Stimulated activated CD4-positive, alpha-beta T cell treated with anti-CD3 and anti-CD28 coated beads, Interleukin-1b, Interleukin-23, amount 100 ng/mL, for 48 hours (primary cell): ENCODE results near the gene PTPRD.
A peak's percentile ranks its signal among the peaks of the same experiment; 100 is the strongest.
"Not testable (repeated sequence)": the region's sequence is repeated elsewhere in the genome, so short reads cannot be mapped to it uniquely, and the experiment has no call there.

Experiments
- DNase-seq: peaks from one replicate; pipeline ENCODE4 v3.0.0-alpha.2; 2020

The PTPRD gene

GRCh38 chr9:9949978-9950377 is 662.8 kb downstream of the PTPRD start:
- DNase-seq = no peak

DNA sequence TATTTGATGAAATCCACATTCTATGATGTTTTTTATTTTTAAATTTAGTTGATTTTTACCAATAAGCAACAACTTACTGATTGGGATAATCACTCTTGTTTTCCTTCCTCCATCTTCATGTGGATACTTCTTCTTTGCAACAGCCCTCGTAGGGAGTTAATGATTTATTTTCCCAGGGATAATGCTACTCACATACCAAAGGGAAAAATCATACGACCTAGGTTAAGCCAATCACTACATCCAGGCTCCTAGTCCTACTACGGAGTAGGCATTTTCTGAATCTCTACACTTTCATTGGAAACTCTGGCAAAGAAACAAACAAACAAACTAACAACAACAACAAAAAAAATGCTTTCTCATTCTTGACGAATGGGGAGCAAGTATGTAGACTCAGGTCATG is 663.4 kb downstream of the PTPRD start:
- DNase-seq = no peak

GRCh38 chr9:9945966-9946365 is 666.8 kb downstream of the PTPRD start:
- no peak for DNase-seq

GRCh38 chr9:9942764-9943424 is 669.9 kb downstream of the PTPRD start:
- DNase-seq = peak; percentile 26

DNA sequence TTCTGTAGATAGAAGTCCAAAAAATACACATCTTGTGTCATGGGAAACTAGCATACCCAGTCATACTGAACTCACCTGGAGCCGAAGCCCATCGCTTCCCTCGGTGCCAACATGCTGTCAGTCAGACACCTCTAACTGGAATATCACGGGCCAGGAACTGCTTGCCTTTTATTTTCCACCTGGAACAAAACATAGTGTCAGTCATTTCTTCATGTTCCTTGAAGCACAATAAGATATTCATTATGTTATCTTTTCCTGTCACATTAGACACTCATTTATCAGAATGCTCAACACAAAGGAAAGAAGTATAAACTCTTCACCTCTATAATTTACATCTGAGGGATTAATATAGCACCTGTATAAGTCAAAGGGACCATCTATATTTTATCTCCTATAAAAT is 674.4 kb downstream of the PTPRD start:
- no peak for DNase-seq

GRCh38 chr9:9931464-9931863 is 681.3 kb downstream of the PTPRD start:
- DNase-seq = not testable (repeated sequence)

DNA sequence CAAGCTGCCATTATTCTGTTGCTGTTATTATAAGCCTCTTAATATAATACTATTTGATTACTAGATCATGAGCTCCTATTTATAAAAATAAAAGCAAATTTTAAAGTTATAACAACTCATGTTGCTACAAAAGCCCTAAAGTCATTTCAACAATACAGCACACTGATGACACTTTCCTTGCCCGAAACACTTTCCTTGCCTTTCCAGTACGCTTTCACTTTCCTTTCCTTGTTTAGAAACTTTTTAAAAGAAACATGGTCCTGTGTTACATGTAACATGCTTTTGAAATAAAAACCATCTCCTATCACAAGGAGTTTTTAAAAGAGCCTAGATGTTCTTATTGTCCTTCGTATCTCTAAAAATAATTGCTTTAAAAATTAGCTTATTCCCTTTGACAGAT is 688.4 kb downstream of the PTPRD start:
- no peak for DNase-seq

GRCh38 chr9:9921805-9922204 is 691.0 kb downstream of the PTPRD start:
- no peak for DNase-seq

- no peak for DNase-seq
Measured at GRCh38 chr9:9920425-9921060, 692.3 kb downstream of the PTPRD start.

DNA sequence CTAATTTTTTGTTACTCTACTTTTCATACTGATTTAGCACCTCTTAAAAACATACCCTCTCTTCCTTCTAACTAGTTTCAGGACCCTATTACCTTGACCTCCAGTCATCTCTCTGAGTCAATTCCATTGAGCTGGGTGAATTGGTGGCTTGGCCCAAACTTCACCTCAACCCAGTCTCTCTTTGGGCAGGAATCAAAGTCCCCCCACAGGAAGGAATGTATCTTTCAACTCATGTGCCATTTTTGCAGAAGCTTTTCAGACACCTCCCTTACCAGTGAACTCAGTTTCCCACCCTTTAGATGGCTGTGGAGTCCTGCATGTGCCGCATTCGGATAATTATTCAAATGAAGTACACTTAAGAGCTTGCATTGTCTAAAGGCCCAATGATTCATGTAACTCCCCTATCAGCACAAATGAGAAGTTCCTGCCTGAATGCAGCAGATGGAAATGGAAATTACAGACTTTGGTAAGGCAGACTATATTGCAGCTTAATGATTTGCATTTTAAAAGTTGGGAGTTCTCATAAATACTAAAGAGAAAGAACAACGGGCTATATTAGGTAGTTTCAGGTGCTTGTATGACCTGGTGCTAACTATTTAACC is 693.5 kb downstream of the PTPRD start:
- no peak for DNase-seq

GRCh38 chr9:9917400-9917799 is 695.4 kb downstream of the PTPRD start:
- no peak for DNase-seq

DNA sequence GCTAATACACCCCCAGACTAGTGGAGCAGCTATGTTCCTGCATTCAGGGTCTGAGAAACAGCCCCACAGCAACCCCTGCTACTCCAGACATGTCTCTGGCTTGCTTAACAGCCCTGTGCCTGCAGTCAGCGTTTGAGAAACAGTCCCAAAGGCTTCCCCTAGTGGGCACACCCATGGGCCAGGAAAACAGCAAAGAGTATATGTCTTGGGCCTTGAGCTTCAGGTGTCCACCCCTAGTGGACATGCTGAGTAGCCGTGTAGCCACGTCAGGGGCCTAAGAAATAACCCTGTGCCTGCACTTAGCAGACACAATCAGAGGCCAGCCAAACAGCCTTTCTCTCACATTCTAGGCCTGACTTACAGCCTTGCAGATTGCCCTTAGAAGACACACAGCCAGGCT is 698.6 kb downstream of the PTPRD start:
- DNase-seq = no peak

DNA sequence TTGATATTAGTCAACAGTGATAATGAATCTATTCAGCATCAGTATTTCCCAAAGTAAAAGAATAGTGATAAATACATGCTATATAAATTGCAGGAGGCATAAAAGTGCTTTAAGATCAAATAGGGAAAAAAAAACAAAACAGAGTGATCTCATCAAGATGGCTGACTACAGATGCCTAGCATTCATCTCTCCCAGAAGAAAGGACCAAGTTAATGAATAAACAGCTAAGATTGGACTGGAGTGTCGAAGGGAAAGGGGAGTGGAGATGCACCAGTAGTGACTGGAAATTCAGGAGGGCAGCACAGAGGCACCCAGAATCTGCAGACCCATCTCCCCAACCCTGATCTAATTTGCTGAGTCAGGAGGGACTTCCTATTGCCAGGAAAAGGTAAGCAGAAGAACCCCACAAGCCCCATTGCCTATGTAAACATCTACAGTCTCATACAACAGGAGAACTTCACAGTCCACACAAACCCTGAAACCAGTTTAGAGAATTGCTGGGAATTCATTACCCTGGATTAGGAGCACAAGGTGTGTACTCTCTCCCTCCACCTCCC is 699.4 kb downstream of the PTPRD start:
- DNase-seq = no peak

DNA sequence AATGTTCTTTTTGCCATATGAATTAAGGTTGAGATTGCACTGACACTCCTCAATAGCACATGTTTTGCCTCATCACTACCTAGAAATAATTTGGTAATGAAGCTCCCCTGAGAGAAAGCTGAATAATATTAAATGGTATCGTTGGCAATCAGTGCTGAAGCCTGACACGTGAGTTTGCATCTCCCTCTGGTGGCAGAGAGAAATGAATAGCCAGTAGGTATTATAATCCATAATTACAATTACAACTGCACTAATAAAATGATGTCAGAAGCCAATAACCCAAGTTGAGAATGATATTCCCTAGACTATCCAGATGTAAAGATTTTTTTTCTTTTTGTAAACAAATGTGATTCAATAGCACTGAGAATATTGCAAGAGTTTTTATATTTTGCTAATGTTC is 700.3 kb downstream of the PTPRD start:
- DNase-seq = no peak

DNA sequence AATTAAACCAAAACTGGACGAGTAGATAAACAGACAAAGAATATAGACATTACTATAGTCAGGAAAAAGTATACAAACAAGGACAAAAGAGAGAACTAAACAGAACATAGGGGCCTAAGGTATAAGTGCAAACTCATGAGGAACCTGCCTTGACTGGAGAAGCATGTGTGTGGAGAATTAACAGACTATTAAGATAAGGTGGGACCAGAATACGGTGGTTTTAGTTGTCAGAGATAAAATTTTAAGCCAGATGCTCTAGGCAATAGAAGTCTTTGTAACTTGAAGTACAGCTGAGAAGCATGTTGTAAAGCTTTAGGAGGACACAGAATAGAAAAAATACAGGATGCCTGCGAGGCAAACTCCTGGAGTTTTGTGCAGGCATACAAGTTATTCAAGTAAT is 707.1 kb downstream of the PTPRD start:
- DNase-seq = no peak

DNA sequence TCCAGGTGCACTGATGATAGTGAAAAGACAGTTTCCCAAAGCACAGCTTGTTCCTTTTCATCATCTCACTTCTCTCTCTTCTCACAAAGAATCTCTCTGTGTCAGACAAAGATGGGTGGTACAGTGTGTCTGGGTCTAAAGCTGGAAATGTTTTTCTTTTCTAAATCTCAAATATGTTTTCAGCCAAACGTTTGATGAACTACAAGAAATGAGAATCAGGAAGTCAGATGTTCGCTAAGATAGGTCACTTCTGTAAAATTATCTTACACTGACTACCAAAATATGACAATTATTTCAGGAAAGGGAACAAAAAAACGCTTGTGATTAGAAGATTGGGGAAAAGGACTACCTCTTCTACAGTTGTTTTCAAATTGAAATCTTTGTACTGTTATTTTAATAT is 708.8 kb downstream of the PTPRD start:
- no peak for DNase-seq

- DNase-seq = no peak
Measured at GRCh38 chr9:9901624-9902023, 711.2 kb downstream of the PTPRD start.

DNA sequence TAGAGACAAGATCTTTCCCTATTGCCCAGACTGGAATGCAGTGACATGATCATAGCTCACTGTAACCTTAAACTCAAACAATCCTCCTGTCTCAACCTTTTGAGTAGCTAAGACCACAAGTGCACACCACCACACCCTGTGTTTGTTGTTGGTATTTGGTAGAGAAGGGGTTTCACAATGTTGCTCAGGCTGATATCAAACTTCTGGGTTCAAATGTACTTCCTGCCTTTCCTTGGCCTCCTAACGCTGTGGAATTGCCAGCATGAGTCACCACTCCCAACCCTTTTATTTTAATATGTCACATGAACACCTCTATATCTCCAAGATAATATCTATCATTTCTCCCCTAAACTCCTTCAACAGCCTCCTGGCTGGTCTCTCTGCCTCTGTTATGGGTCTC is 719.0 kb downstream of the PTPRD start:
- no peak for DNase-seq

- no peak for DNase-seq
Measured at GRCh38 chr9:9892217-9892616, 720.6 kb downstream of the PTPRD start.

GRCh38 chr9:9881692-9882091 is 731.1 kb downstream of the PTPRD start:
- no peak for DNase-seq

DNA sequence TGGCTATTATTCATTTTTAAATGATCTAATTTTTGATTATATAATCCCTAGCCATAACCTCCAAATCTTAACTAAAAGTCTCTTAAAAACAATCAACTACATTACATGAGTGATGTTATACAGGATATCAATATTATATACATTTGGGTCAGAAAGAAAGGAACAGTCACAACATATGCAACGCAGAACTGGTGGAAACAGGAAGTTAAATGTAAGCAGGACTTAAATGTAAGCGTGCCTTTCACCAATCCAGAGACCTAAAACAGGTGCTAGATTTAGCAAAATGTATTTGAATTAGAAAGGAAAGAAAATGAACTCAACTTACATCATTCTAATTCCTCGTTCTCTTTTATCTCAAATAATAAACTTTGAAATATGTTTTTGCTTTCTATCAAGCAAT is 738.5 kb downstream of the PTPRD start:
- DNase-seq = no peak

- DNase-seq = no peak
Measured at GRCh38 chr9:9862235-9862810, 750.5 kb downstream of the PTPRD start.

DNA sequence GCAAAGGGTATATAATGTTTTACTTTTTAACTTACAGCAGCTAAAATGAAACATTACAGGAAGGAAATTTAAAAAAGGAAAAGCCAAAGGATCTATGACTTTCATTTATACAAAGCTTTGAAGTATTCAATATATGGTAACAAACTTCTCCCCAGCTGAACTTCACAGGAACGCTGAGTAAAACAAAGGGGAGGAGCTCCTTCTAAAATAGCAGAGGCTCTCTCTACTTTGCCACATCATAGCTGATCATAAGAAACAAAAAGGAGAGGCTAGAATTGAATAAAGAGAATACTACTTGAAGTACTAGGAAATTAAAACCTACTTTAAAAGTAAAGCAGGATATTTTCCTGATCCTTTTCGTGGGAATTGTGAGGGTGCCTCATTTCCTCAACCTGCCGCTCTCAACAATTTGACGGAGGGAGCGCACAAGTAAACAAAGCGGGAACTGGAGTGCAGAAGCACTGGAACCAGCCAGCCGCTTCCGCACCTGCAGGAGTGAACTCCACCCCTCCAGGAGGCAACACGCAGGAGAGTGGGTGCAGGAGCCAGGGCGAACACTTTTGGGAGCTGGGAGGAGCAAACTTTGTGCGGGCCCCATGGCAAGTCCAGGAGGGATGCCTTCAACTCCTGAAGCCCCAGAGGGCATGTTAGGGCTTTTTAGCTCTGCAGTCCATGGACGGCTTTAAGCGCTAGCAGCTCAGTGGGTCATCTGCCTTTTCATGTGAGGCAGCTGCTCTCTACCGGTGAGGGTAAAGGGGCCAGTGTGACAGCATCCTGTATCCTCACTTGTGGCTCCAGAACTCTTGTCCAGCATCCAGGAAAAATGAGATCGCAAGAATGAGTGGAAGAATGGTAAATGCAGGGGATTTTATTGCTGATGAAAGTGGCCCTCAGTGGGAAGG is 757.4 kb downstream of the PTPRD start:
- no peak for DNase-seq
